H1 (cell line): ENCODE data around the gene PDK2. TPM values are rescaled to one million over a fixed set of nuclear protein-coding genes. Genes with fewer than 3 reads are reported as not detected.

Experiments
- CTCF ChIA-PET: fragments of 300-600 bp; sonication (Branson Sonifier 250); formaldehyde crosslinking; loops from one replicate; lab custom pipeline; 2021; ENCODE audit not compliant: partially characterized antibody; lab: Charles Lee
- POLR2A ChIA-PET: fragments of 300-600 bp; sonication (Branson Sonifier 250); formaldehyde crosslinking; loops from one replicate; lab custom pipeline; 2021; ENCODE audit warnings: inconsistent platforms; ENCODE audit not compliant: partially characterized antibody; lab: Charles Lee
- DNase-seq, 2 experiments: peaks; one replicate each; pipeline versions ENCODE4 v3.0.0 to v3.0.0-alpha.2; 2010 to 2022; ENCODE audit warnings: low spot score in 2 of 2, low read depth in 1 of 2, mixed read lengths in 1 of 2
- FAIRE-seq: peaks from 2 replicates; lab custom pipeline; 2011; peaks lifted over from hg19 to GRCh38; lab: Jason Lieb, UNC
- H2AFZ ChIP-seq: 2 replicates; pipeline ENCODE4 v1.8.1; 2012; ENCODE audit warnings: low read length, inconsistent platforms
- H2AK5ac ChIP-seq: 2 replicates; pipeline ENCODE4 v1.6.1; 2013; ENCODE audit warnings: low read depth, low read length
- H2BK120ac ChIP-seq: replicated peaks from 2 replicates; pipeline ENCODE3; 2013; ENCODE audit warnings: low read depth, low read length, inconsistent platforms
- H2BK12ac ChIP-seq: 2 replicates; pipeline ENCODE4 v1.6.1; 2013; ENCODE audit warnings: low read depth, low read length
- H2BK15ac ChIP-seq: 2 replicates; pipeline ENCODE4 v1.6.1; 2013; ENCODE audit warnings: low read length
- H2BK20ac ChIP-seq: 2 replicates; pipeline ENCODE4 v1.6.1; 2013; ENCODE audit warnings: low read length
- H2BK5ac ChIP-seq: 2 replicates; pipeline ENCODE4 v1.6.1; 2013; ENCODE audit warnings: low read depth, low read length
- H3K14ac ChIP-seq: 2 replicates; pipeline ENCODE4 v1.6.1; 2013; ENCODE audit warnings: inconsistent platforms; ENCODE audit not compliant: insufficient read length
- H3K18ac ChIP-seq: 2 replicates; pipeline ENCODE4 v1.6.1; 2013; ENCODE audit warnings: low read length; ENCODE audit errors: extremely low read depth
- H3K23ac ChIP-seq: 2 replicates; pipeline ENCODE4 v1.6.1; 2013; ENCODE audit warnings: inconsistent platforms; ENCODE audit not compliant: insufficient read length
- H3K23me2 ChIP-seq: 2 replicates; pipeline ENCODE4 v1.6.1; 2013; ENCODE audit warnings: low read depth, low read length
- H3K27ac ChIP-seq: 2 replicates; pipeline ENCODE4 v1.6.1; 2011; ENCODE audit warnings: low read depth, low read length, inconsistent platforms
- H3K27me3 ChIP-seq, 4 experiments: replicated peaks in 1 of 4; 1 replicate in 1 of 4; 2 replicates in 3 of 4; pipeline versions ENCODE4 v1.6.1 to v1.8.1; 2011 to 2013; ENCODE audit warnings: low read length in 3 of 4, mild to moderate bottlenecking in 3 of 4, inconsistent platforms in 2 of 4, mixed read lengths in 2 of 4, moderate library complexity in 1 of 4; ENCODE audit not compliant: control insufficient read depth in 3 of 4, insufficient read depth in 3 of 4; ENCODE audit errors: extremely low read depth in 1 of 4
- H3K36me3 ChIP-seq, 4 experiments: 2 replicates each; pipeline versions ENCODE4 v1.6.1 to v1.8.1; 2011 to 2013; ENCODE audit warnings: mild to moderate bottlenecking in 4 of 4, low read length in 3 of 4, moderate library complexity in 2 of 4, control low read depth in 1 of 4, inconsistent platforms in 1 of 4; ENCODE audit not compliant: insufficient read depth in 4 of 4, control insufficient read depth in 2 of 4
- H3K4ac ChIP-seq: replicated peaks from 2 replicates; pipeline ENCODE3; 2013; ENCODE audit warnings: low read length, low read depth, mixed read lengths, inconsistent platforms; ENCODE audit not compliant: insufficient read length
- H3K4me1 ChIP-seq, 4 experiments: replicated peaks in 1 of 4; 1 replicate in 1 of 4; 2 replicates in 3 of 4; pipeline versions ENCODE4 v1.6.1 to v1.8.1; 2011 to 2013; ENCODE audit warnings: low read length in 3 of 4, inconsistent platforms in 2 of 4, mixed read lengths in 1 of 4; ENCODE audit not compliant: insufficient read depth in 4 of 4, control insufficient read depth in 3 of 4
- H3K4me2 ChIP-seq, 2 experiments: 2 replicates each; pipeline versions ENCODE4 v1.6.1 to v1.8.1; 2011 to 2013; ENCODE audit warnings: low read depth in 2 of 2, low read length in 2 of 2, control low read depth in 1 of 2, inconsistent platforms in 1 of 2, mild to moderate bottlenecking in 1 of 2; ENCODE audit not compliant: insufficient read depth in 1 of 2
- H3K4me3 ChIP-seq, 4 experiments: fragments of 200-600, 300-600 bp in 1 of 4; sonication (generic), shearing (Covaris generic), sonication (Bioruptor Twin) in 1 of 4; 2 replicates each; pipeline versions ENCODE4 v1.5.1 to v1.8.1; 2011 to 2016; ENCODE audit warnings: low read length in 4 of 4, low read depth in 3 of 4, control low read depth in 2 of 4, inconsistent platforms in 2 of 4, mild to moderate bottlenecking in 2 of 4, mixed read lengths in 1 of 4, moderate library complexity in 1 of 4; ENCODE audit not compliant: insufficient read depth in 2 of 4; ENCODE audit errors: extremely low read depth in 1 of 4
- H3K56ac ChIP-seq: replicated peaks from 2 replicates; pipeline ENCODE3; 2013; ENCODE audit warnings: low read depth, mild to moderate bottlenecking, mixed read lengths, low read length, inconsistent platforms; ENCODE audit not compliant: insufficient read length
- H3K79me1 ChIP-seq: 2 replicates; pipeline ENCODE4 v1.6.1; 2013; ENCODE audit warnings: low read depth, low read length, control low read depth
- H3K79me2 ChIP-seq, 2 experiments: 2 replicates each; pipeline versions ENCODE4 v1.6.1 to v1.8.1; 2012 to 2013; ENCODE audit warnings: low read length in 2 of 2, mild to moderate bottlenecking in 2 of 2, inconsistent platforms in 1 of 2; ENCODE audit not compliant: insufficient read depth in 2 of 2, control insufficient read depth in 1 of 2
- H3K9ac ChIP-seq, 4 experiments: replicated peaks in 1 of 4; 1 replicate in 1 of 4; 2 replicates in 3 of 4; pipeline versions ENCODE4 v1.6.1 to v1.8.1; 2011 to 2013; ENCODE audit warnings: low read depth in 3 of 4, low read length in 3 of 4, control low read depth in 2 of 4, mild to moderate bottlenecking in 2 of 4, moderate library complexity in 2 of 4, inconsistent platforms in 1 of 4; ENCODE audit errors: extremely low read depth in 1 of 4
- H3K9me3 ChIP-seq, 2 experiments: 2 replicates each; pipeline versions ENCODE4 v1.6.1 to v1.8.1; 2012 to 2013; ENCODE audit warnings: mild to moderate bottlenecking in 2 of 2, moderate library complexity in 2 of 2, control low read depth in 1 of 2, inconsistent platforms in 1 of 2, low read depth in 1 of 2, low read length in 1 of 2, mixed read lengths in 1 of 2; ENCODE audit not compliant: insufficient read depth in 2 of 2
- H4K20me1 ChIP-seq, 2 experiments: replicated peaks in 1 of 2; 2 replicates each; pipeline versions ENCODE3 to v1.8.1; 2011 to 2013; ENCODE audit warnings: inconsistent platforms in 2 of 2, low read length in 2 of 2, mild to moderate bottlenecking in 1 of 2; ENCODE audit not compliant: insufficient read depth in 2 of 2, control insufficient read depth in 1 of 2
- H4K5ac ChIP-seq: 2 replicates; pipeline ENCODE4 v1.6.1; 2013; ENCODE audit warnings: low read length, low read depth, mixed read lengths, inconsistent platforms; ENCODE audit not compliant: insufficient read length
- H4K8ac ChIP-seq: 2 replicates; pipeline ENCODE4 v1.8.0; 2013; ENCODE audit warnings: mild to moderate bottlenecking, moderate library complexity, low read length, inconsistent platforms; ENCODE audit not compliant: insufficient read depth; ENCODE audit errors: extremely low read depth
- H4K91ac ChIP-seq: replicated peaks from 2 replicates; pipeline ENCODE3; 2013; ENCODE audit warnings: low read length, mixed read lengths, inconsistent platforms; ENCODE audit not compliant: insufficient read length
- CBX8 ChIP-seq: fragments of 300-800, 300-1000 bp; sonication (generic); IDR thresholded peaks from 2 replicates; pipeline ENCODE4 v1.7.1; 2016; ENCODE audit warnings: low read depth, low read length, borderline replicate concordance
- WGBS, 2 experiments: shearing (Covaris generic) in 1 of 2; methylation state at CpG; one replicate each; pipeline versions ENCODE4 v1.1.6 to v1.1.7; 2013 to 2015; ENCODE audit warnings: low lambda C conversion rate in 2 of 2, mixed read lengths in 2 of 2, inconsistent platforms in 1 of 2, low coverage in 1 of 2, missing lambda C conversion rate in 1 of 2; ENCODE audit not compliant: insufficient replicate concordance in 2 of 2, insufficient coverage in 1 of 2, insufficient read length in 1 of 2; ENCODE audit errors: extremely low coverage in 1 of 2, missing lambda C conversion rate in 1 of 2; 5-methylcytosine and 5-hydroxymethylcytosine counted together
- polyA plus RNA-seq, 7 experiments: library from polyadenylated mRNA; depleted of rRNA in 3 of 7; stranded (reverse) in 5 of 7; unstranded in 2 of 7; fragments of >200 nt in 5 of 7; fragments of 200-250 nt in 2 of 7; gene quantifications; 1 replicate in 5 of 7; 2 replicates in 1 of 7; 4 replicates in 1 of 7; pipeline versions ENCODE4 v1.2.1 to v1.2.3, GENCODE V29; 2011 to 2013; ENCODE audit warnings: missing spikeins in 2 of 7, mixed read lengths in 2 of 7
- total RNA-seq: library from RNA; stranded (reverse); fragmentation: NEBNext Ultra II Directional; extraction: Animal tissue kit (Norgen Biotek cat#: 25700); gene quantifications from 2 replicates; pipeline ENCODE4 v1.2.1, GENCODE V29; 2021

PDK2 gene
- total and polyA plus RNA-seq, 2 of the 8 experiments (the other 6 are each of a cell fraction or from before 2014, with no cell fraction given): 18.3 to 121 TPM

DNA sequence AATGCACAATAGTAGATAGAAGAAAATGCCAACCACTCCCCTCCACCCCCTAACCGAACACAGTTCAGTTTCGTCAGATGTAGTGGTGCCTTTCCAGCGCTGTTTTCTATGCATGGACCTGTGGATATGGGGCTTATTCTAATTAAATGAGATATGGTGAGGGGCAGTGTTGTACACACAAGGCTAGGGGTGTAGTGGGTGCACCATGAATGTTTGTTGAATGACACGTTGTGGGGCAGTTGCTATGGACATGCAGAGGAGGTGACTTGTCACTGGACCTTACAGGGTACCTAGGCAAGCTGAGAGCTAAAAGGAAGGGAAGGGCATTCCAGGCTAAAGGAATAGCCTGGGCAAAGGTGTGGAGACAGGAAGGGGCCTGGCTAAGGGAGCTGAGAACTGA, 3.4 kb downstream of the PDK2 start:
- POLR2A ChIA-PET: interaction anchor here (1.8 kb wide), 1 partner anchor 13 kb away, joined by 5 read pairs; no protein-coding TSS in a partner anchor

More for the DNA sequence above, 3.4 kb downstream of the PDK2 start:
- no peak overlapping the region for H3K56ac ChIP-seq
- no peak overlapping the region for H3K4me2 ChIP-seq
- no peak for FAIRE-seq
- H3K14ac ChIP-seq: no peak overlapping the region
- H4K20me1 ChIP-seq: no peaks in the 10 kb centered on the region
- H3K36me3 ChIP-seq: peaks cover 0 to 9% (median 0%) of the 10 kb centered on the region in 4 experiments; a peak in 1 of 8 replicates
- H2BK20ac ChIP-seq: no peak overlapping the region
- peak overlapping the region; percentile 21; the same call in 1 of the 2 replicates for H2BK5ac ChIP-seq
- H3K4ac ChIP-seq: no peak overlapping the region
- 0 out of 2 replicates have a peak overlapping the region, but pooled peaks have one; percentile 30 for H2AK5ac ChIP-seq
- H3K9me3 ChIP-seq: no peaks in the 10 kb centered on the region
- H4K91ac ChIP-seq: no peak overlapping the region
- H3K79me1 ChIP-seq: peaks cover 3% of the 10 kb centered on the region
- H3K4me1 ChIP-seq: peaks cover 0 to 25% (median 17%) of the 10 kb centered on the region in 4 experiments; a peak in 6 of 7 replicates
- no peak overlapping the region for H4K8ac ChIP-seq
- peaks cover 0 to 3% (median 0%) of the 10 kb centered on the region in 4 experiments; a peak in 3 of 7 replicates for H3K27me3 ChIP-seq
- no peak overlapping the region for H2AFZ ChIP-seq
- H3K4me3 ChIP-seq: no peak overlapping the region
- peaks cover 0 to 4% of the 10 kb centered on the region in 2 experiments; a peak in 1 of 4 replicates for H3K79me2 ChIP-seq
- H3K23me2 ChIP-seq: peaks cover 17% of the 10 kb centered on the region
- no peak overlapping the region for H2BK15ac ChIP-seq
- TF ChIP-seq CBX8: no peak
- H4K5ac ChIP-seq: no peak overlapping the region
- no peak overlapping the region; the same call in 1 of the 2 replicates for H2BK12ac ChIP-seq
- no peak overlapping the region for H3K9ac ChIP-seq
- no peak overlapping the region for H3K23ac ChIP-seq
- no peak for DNase-seq
- no peak overlapping the region for H3K27ac ChIP-seq
- H3K18ac ChIP-seq: no peak overlapping the region
- WGBS, 2 experiments: 92% methylated on average over 4 of the region's 4 CpGs; no CpG with 5 or more reads in 1 of the 2 experiments
- CTCF ChIA-PET: interaction anchor here (1.2 to 15.7 kb wide), 8 partner anchors 11 to 101 kb away, joined by 3 to 412 read pairs (median 6); partner anchors contain the start of gene SGCA
- no peak overlapping the region for H2BK120ac ChIP-seq
